GM12864 (cell line): ENCODE results near the gene B4GALNT4.
"Not testable (repeated sequence)": the region's sequence is repeated elsewhere in the genome, so short reads cannot be mapped to it uniquely, and the experiment has no call there.

Experiments
- DNase-seq: peaks from one replicate; pipeline ENCODE4 v3.0.0-alpha.2; 2011; ENCODE audit warnings: low read depth
- H3K4me3 ChIP-seq: 2 replicates; pipeline ENCODE4 v1.5.1; 2011; ENCODE audit warnings: mild to moderate bottlenecking, low read depth, low read length, control low read depth
- CTCF ChIP-seq: IDR thresholded peaks from 2 replicates; pipeline ENCODE4 v1.5.1; 2011; ENCODE audit warnings: low read depth, mild to moderate bottlenecking, moderate library complexity, low read length, control low read depth, inconsistent platforms; ENCODE audit errors: missing control alignments

The B4GALNT4 gene

GRCh38 chr11:386483-386882 lies 17.2 kb downstream of the B4GALNT4 start:
- H3K4me3 ChIP-seq = no peak overlapping the region
- no peak for DNase-seq
- no peak for TF ChIP-seq CTCF

- H3K4me3 ChIP-seq = no peak overlapping the region
- no peak for TF ChIP-seq CTCF
- no peak for DNase-seq
Measured at GRCh38 chr11:387193-387793, 18.0 kb downstream of the B4GALNT4 start.

- DNase-seq, H3K4me3 ChIP-seq: not testable (repeated sequence)
Measured at GRCh38 chr11:389369-389768, 20.1 kb downstream of the B4GALNT4 start.

- TF ChIP-seq CTCF = no peak
- no peak overlapping the region for H3K4me3 ChIP-seq
- DNase-seq = no peak
Measured at GRCh38 chr11:390175-390574, 20.9 kb downstream of the B4GALNT4 start.

GRCh38 chr11:391117-392017 lies 22.1 kb downstream of the B4GALNT4 start:
- no peak for TF ChIP-seq CTCF
- no peak overlapping the region for H3K4me3 ChIP-seq
- DNase-seq = no peak

GRCh38 chr11:392102-392777 lies 22.9 kb downstream of the B4GALNT4 start:
- no peak for DNase-seq
- no peak for TF ChIP-seq CTCF
- H3K4me3 ChIP-seq = no peak overlapping the region
